Heart left ventricle (tissue), 13 donors: Measurements from ENCODE around the gene BCKDHB.

Experiments
- CTCF ChIP-seq, 12 donors: fragments of 200-600 bp; sonication (generic) in 4 of 12; IDR thresholded peaks; one replicate each; pipeline versions ENCODE4 v1.5.0 to v1.8.0; 2018 to 2022; ENCODE audit warnings: antibody characterized with exemption in 12 of 12, mild to moderate bottlenecking in 5 of 12
- POLR2A ChIP-seq, 2 donors: fragments of 450-650 bp; IDR thresholded peaks; one replicate each; pipeline ENCODE4 v1.6.1; 2017; ENCODE audit warnings: antibody characterized with exemption in 2 of 2, mild to moderate bottlenecking in 2 of 2, moderate library complexity in 2 of 2
- donor health status: ischemic (EF 13 %, LVEDD 7.1; RV severe dilation, severe dysfunction).
- donor health status: DM: no; HTN: yes; CAD: no.
- donor health status: DM: no; HTN: no; CAD: no.
- donor health status: ischemic (EF 25% LVEDD 6.9; RV normal size, moderate dysfunction).
- donor health status: ischemic (EF 25% LVEDD 5.7; RV mildly dilated, moderate dysfunction).
- donor health status: ischemic (EF 35%, LVEDD 5.7; RV mildly dilated, moderate dysfunction).
- donor health status: nonischemic (EF 11% LVEDD 7.7; RV severe dilation, severe dysfunction).
- donor health status: DM: yes; HTN: yes; CAD: no.
- donor health status: PGD.
- donor health status: ischemic (EF 29% LVEDD 5.4; RV normal size, mild dysfunction).
- donor health status: nonischemic (EF 23%, LVEDD 6.1; RV moderate dilation, normal function).

GRCh38 chr6:80203283-80203682, 96.8 kb downstream of the BCKDHB start:
- TF ChIP-seq CTCF (IDR thresholded peaks at IDR 0.05) (no peak), POLR2A (IDR thresholded peaks at IDR 0.05) (no peak)
